PFSK-1 (cell line): Measurements from ENCODE around the gene COL4A6.

Experiments
- FOXP2 ChIP-seq: optimal IDR thresholded peaks from 2 replicates; pipeline ENCODE3; 2011; ENCODE audit warnings: borderline replicate concordance, control low read depth, inconsistent platforms; ENCODE audit not compliant: insufficient read depth; ENCODE audit errors: extremely low read length, extremely low read depth
- SIN3A ChIP-seq: IDR thresholded peaks from 2 replicates; pipeline ENCODE4 v1.6.1; 2012; ENCODE audit warnings: mild to moderate bottlenecking, low read length, moderate library complexity, borderline replicate concordance; ENCODE audit not compliant: insufficient read depth
- TAF1 ChIP-seq: IDR thresholded peaks from 2 replicates; pipeline ENCODE4 v1.6.1; 2012; ENCODE audit warnings: low read length, control low read depth, borderline replicate concordance; ENCODE audit not compliant: insufficient read depth

DNA sequence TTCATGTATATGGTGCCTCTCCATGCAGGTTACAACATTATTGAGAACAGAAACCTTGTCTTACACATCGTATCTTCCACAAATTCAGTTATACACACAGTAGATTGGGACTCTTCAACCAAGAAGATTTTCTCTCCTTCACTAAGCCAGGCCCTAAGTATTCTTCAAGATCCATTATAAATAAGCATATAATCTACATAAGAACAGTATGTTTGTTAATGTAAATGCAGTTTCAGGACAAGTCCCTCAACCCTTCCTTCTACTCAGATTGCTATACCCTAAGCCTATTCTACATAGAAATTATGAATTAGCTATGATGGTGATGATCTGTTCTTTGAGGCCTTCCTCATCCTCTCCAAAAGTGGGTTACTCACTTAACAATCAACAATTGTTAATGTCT, 41.2 kb downstream of the COL4A6 start:
- no peak for TF ChIP-seq FOXP2
- TF ChIP-seq SIN3A, result no peak
- no peak for TF ChIP-seq TAF1
